Measurements from ENCODE around the gene ZNF334.
A peak's percentile ranks its signal among the peaks of the same experiment; 100 is the strongest.

Gene ZNF334

GRCh38 chr20:46545077-46545826 lies 31.9 kb upstream of the ZNF334 start:
- no peak for DNase-seq

GRCh38 chr20:46544576-46544975 lies 31.2 kb upstream of the ZNF334 start:
- no peak for DNase-seq

- DNase-seq: no peak
These were observed 30.6 kb upstream of the ZNF334 start for GRCh38 chr20:46543959-46544358.

GRCh38 chr20:46543033-46543432 lies 29.7 kb upstream of the ZNF334 start:
- DNase-seq: no peak

GRCh38 chr20:46541229-46541935 lies 28.0 kb upstream of the ZNF334 start:
- DNase-seq: no peak

DNA sequence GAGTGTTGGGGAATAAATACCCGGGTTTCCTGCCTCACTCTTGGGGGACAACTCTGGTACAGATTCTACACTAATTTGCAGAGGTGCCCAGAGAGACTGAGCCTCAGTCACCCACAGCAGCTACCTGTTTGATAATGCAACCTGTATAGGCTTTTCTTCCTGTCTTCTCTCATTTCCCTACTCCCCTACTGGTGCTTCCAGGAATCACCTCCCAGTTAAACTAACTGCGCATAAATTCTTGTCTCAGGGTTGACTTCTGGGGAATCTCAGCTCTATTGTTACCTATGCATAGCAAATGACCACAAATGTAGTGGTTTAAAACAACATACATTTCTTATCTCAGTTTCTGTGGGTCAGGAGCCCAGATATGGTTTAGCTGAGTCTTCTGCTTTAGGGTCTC lies 25.8 kb upstream of the ZNF334 start:
- peak; percentile 22 for DNase-seq

DNA sequence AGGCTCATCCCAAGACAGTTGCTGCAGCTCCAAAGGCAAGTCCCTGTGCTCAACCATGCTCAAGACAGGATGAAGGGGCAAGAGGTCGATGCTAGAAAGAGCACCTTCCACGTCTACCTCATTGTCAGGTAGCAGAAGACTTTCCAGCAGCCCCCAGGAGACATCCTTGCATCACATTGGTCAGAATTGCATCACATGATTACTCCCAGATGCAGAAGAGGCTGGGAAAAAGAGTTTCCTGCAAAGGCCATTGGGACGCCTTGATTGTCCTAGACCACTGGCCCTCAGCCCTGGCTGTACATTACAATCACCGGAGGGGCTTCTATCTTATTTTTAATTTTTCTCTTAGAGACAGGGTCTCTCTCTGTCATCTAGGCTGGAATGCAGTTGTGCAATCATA lies 17.3 kb upstream of the ZNF334 start:
- DNase-seq: no peak

GRCh38 chr20:46523696-46524328 lies 10.5 kb upstream of the ZNF334 start:
- DNase-seq: peak; percentile 18

- DNase-seq: no peak
These were observed 9.7 kb upstream of the ZNF334 start for GRCh38 chr20:46523108-46523507.

GRCh38 chr20:46520976-46521579 lies 7.7 kb upstream of the ZNF334 start:
- peak; percentile 93 for DNase-seq

DNA sequence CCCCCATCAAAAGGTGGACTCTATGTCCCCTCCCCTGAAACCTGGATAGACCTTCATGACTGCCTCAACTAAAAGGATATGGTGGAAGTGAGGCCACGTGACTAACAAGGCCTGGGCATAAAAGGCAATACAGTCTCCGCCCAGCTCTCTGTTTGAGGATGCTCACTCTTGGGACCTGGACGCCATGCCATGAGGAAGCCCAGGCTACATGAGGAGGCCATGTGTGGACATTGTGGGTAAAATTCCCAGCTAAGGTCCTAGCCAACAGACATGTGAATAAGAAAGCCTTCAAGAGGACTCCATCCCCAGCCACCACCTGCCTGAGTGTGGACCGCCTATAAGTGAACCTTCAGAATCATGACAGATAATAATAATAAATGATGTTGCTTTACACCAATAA lies 7.2 kb upstream of the ZNF334 start:
- no peak for DNase-seq

DNA sequence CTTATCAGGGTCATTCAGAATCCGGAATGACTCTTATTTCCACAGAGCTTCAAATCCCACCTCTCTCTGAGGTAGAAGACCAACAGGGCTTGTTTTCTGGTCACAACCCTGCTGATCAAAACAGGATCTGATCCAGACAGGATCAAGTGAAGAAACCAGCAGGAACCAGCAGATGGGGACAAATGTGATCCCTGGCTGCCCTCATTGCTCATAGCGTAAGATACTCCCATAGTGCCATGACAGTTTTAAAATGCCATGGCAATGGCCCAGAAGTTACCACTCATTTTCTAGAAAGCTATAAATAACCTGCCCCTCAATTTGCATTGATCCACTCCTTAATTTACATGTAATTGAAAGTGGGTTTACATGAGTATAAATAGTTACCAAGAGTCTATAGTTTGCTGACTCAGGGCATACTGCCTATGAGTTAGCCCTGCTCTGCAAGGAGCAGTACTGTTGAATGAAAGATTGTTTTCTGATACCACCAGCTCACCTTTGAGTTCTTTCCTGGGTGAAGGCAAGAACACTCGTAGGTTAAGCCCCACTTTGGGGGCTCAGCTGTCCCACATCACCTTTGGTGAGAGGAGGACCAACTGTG lies 6.2 kb upstream of the ZNF334 start:
- no peak for DNase-seq

DNA sequence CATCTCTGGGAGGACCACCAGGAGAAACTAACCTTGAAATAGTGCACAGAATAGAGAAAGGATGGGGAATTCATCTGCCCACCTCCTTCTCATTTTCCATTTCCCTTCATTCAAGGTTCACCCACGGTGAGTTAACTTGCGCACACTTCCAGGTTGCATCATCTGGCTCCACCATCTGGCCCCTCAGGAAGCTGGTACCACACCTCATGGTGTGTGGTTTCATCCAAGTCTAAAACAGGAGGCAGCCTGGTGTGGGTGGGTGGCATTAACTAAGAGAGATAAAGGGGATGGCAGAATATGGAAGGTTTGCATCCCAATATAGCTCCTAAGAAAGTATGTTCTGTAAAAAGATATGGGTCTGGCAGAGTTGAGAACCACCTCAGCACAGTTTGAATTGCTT lies 3.8 kb downstream of the ZNF334 start:
- DNase-seq: no peak

DNA sequence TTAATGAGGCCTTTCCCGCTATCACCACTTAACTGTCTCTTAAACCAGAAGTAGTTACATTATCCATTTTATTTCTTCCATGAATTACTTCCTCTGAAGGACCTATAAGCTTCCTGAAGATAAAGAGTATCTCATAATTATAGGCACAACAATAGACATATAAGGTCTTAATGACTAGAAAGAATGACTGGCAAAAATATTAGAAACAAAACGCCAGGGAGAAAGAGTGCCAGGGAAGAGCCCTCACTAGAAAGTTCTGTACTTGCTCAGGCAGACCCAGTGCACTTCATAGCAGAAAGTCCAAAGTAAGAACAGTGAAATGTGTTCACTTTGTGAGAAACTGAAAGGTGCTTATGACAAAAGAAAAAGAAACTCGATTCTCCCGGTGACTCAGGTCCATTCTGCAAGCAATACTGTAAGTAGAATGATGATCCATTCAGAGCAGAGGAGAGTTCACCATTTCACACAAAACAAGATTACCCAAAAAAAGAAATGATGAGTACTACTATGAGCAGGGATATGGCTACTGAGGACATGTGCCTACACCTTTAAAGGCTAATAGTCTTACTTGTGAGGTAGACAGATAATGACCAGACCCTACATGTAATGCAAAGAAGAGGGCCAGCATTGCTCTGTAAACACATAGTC lies 5.5 kb downstream of the ZNF334 start:
- no peak for DNase-seq

- DNase-seq: no peak
These were observed 7.9 kb downstream of the ZNF334 start for GRCh38 chr20:46505506-46505905.

- DNase-seq: no peak
These were observed 11.4 kb downstream of the ZNF334 start for GRCh38 chr20:46501961-46502360.

GRCh38 chr20:46501337-46501942 lies 11.9 kb downstream of the ZNF334 start:
- DNase-seq: peak; percentile 27

GRCh38 chr20:46494077-46494476 lies 19.3 kb downstream of the ZNF334 start:
- DNase-seq: no peak

- DNase-seq: no peak
These were observed 22.0 kb downstream of the ZNF334 start for GRCh38 chr20:46491354-46491753.

DNA sequence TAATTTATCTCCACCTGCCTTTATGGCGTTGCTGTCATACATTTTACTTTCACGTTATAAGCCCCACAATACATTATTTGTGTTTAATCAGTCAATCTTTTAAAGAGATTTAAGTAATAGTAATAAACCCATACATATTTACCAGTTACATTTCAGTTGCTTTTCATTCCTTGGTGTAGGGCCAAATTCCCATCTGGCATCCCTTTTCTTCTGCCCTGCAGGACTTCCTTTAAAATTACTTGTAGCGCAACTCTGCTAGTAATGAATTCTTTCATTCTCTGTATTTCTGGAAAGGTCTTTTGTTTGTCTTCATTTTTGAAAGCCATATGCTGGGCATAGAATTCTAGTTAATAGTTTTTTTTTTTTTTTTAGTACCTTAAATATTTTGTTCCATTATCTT lies 24.9 kb downstream of the ZNF334 start:
- no peak for DNase-seq

DNA sequence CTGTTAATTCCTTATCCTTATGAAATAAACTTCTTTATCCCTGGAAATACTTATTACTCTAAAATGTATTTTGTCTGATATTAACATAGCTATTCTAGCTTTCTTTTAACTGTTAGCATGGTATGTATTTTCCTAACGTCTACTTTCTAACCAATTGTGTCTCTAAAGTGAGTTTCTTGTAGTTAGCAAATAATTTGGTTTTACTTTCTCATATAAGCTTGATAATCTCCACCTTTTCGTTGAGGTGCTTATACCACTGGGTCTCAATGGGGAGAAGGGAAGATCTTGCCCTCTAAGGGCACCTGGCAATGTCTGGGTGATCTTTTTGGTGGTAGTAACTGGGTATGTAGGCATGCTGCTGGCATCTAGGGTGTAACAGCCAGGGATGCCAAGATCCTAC lies 25.7 kb downstream of the ZNF334 start:
- no peak for DNase-seq

- no peak for DNase-seq
These were observed 27.9 kb downstream of the ZNF334 start for GRCh38 chr20:46485431-46485830.

All from DMS53 (cell line).